GM12892 (cell line): Measurements from ENCODE around the gene LYRM4.
"Not testable (repeated sequence)": the region's sequence is repeated elsewhere in the genome, so short reads cannot be mapped to it uniquely, and the experiment has no call there.

Source experiments
- DNase-seq: peaks from one replicate; pipeline ENCODE4 v3.0.0; 2011; ENCODE audit not compliant: insufficient read length
- FAIRE-seq: peaks from 2 replicates; lab custom pipeline; 2011; peaks lifted over from hg19 to GRCh38; lab: Jason Lieb, UNC
- POLR2A ChIP-seq: IDR thresholded peaks from 2 replicates; pipeline ENCODE4 v1.6.1; 2011; ENCODE audit warnings: low read depth, low read length, control low read depth
- POLR2AphosphoS5 ChIP-seq: IDR thresholded peaks from 2 replicates; pipeline ENCODE4 v1.6.1; 2011; ENCODE audit warnings: low read depth, low read length, control low read depth
- TAF1 ChIP-seq: IDR thresholded peaks from 2 replicates; pipeline ENCODE4 v1.6.1; 2011; ENCODE audit warnings: low read depth, mild to moderate bottlenecking, control low read depth, low read length, borderline replicate concordance

The LYRM4 gene

GRCh38 chr6:5067305-5067704, 193.4 kb downstream of the LYRM4 start:
- no peak for FAIRE-seq
- no peak for DNase-seq
- TF ChIP-seq POLR2AphosphoS5 (no peak), POLR2A (no peak), TAF1 (no peak)

- no peak for TF ChIP-seq POLR2A
- TF ChIP-seq POLR2AphosphoS5, result no peak
- no peak for TF ChIP-seq TAF1
- no peak for FAIRE-seq
- no peak for DNase-seq
Observed at GRCh38 chr6:5066456-5067093, 194.2 kb downstream of the LYRM4 start.

DNA sequence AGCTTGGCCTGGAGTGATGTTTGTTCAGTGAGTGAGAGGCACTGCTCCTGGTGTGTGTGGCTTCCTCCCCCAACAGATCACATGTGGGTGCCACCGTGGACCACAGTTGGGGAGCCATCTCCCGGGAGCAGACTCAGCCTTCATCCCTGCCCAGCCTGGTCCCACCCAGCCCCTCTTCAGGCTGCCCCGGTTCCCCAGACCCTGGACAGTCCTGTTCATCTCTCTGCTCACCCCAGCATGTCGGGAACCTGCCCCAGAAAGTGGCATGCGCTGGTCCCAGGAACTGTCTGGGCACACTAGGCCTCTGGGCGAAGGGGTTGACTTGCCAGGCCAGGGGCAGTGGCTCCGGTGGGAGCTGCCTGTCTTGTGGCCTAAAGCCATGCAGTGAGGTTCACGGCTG, 197.1 kb downstream of the LYRM4 start:
- TF ChIP-seq POLR2AphosphoS5, result no peak
- TF ChIP-seq TAF1, result no peak
- TF ChIP-seq POLR2A, result no peak
- DNase-seq (no peak), FAIRE-seq (no peak)

- no peak for TF ChIP-seq POLR2A
- TF ChIP-seq POLR2AphosphoS5, result no peak
- no peak for TF ChIP-seq TAF1
- DNase-seq (no peak), FAIRE-seq (no peak)
Observed at GRCh38 chr6:5061152-5061551, 199.6 kb downstream of the LYRM4 start.

DNA sequence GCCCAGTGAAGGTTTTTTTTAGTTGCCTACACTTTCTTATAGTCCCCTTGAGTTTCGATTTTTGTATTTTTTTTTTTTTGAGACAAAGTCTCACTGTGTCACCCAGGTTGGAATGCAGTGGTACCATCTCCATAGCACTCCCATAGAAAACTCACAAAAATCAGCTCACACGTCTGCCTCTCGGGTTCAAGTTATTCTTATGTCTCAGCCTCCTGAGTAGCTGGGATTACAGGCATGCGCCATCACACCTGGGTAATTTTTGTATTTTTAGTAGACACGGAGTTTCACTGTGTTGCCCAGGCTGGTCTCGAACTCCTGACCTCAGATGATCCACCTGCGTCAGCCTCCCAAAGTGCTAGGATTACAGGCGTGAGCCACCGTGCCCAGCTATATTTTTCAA, 200.3 kb downstream of the LYRM4 start:
- DNase-seq, FAIRE-seq: not testable (repeated sequence)

DNA sequence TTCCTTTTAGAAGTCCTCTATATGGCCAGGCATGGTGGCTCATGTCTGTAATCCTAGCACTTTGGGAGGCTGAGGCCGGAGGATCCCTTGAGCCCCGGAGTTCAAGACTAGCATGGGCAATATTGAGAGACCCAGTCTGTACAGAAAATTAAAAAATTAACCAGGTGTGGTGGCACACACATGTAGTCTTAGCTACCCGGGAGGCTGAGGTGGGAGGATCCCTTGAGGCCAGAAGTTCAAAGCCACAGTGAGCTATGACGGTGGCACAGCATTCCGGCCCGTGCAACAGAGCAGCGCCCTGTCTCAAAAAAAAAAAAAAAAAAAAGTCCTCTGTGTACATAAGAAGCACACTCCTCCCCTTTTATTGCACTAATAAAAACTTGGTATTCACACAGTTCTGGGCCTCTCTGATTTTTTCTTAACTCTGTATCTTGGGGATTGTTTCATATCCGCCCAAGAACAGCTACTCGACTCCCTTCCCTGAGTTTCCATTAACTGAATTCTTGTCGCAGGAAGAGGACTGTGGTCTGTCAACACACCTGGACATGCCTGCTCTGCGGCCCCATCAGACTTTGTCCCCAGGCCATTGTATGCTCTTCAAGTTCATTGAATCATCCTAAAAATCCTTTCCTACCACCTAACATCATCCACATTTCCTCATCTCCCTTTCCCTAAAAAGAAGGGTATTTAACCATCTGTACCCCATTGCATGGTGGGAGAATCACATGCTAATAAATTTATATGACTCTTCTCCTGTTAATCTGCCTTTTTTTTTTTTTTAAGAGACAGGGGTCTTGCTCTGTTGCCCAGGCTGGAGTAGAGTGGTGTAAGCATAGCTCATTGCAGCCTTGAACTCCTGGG, 201.5 kb downstream of the LYRM4 start:
- FAIRE-seq, result no peak

More for the DNA sequence above, 201.5 kb downstream of the LYRM4 start:
- DNase-seq, result no peak
- TF ChIP-seq POLR2AphosphoS5, result no peak
- no peak for TF ChIP-seq POLR2A
- TF ChIP-seq TAF1, result no peak
